DOHH2 (cell line): ENCODE results near the gene MGAT5.

Experiments used
- H3F3A ChIP-seq: fragments of 200-600 bp; sonication (generic), shearing (Covaris generic); 2 replicates; pipeline ENCODE4 v1.6.0; 2016; ENCODE audit warnings: antibody characterized with exemption, mild to moderate bottlenecking; ENCODE audit not compliant: control insufficient read depth, insufficient read depth
- H3K27ac ChIP-seq: fragments of 200-600 bp; sonication (generic); 2 replicates; pipeline ENCODE4 v1.5.1; 2014; ENCODE audit warnings: low read depth, mild to moderate bottlenecking, low read length, moderate library complexity
- H3K27me3 ChIP-seq: fragments of 200-600 bp; sonication (generic); 2 replicates; pipeline ENCODE4 v1.6.1; 2014; ENCODE audit warnings: mild to moderate bottlenecking, low read length, mixed read lengths; ENCODE audit not compliant: control insufficient read depth
- H3K36me3 ChIP-seq: fragments of 200-600 bp; sonication (generic); 2 replicates; pipeline ENCODE4 v1.6.1; 2014; ENCODE audit warnings: mild to moderate bottlenecking, low read length, moderate library complexity, mixed read lengths; ENCODE audit not compliant: control insufficient read depth
- H3K4me1 ChIP-seq: fragments of 200-600 bp; sonication (generic); 2 replicates; pipeline ENCODE4 v1.6.1; 2014; ENCODE audit warnings: mild to moderate bottlenecking, low read length, mixed read lengths; ENCODE audit not compliant: control insufficient read depth
- H3K4me2 ChIP-seq: fragments of 200-600 bp; sonication (generic); 2 replicates; pipeline ENCODE4 v1.6.0; 2014; ENCODE audit warnings: mild to moderate bottlenecking, low read length, moderate library complexity
- H3K4me3 ChIP-seq: fragments of 200-600 bp; sonication (generic); 2 replicates; pipeline ENCODE4 v1.5.1; 2014; ENCODE audit warnings: mild to moderate bottlenecking, low read length, mixed read lengths
- H3K79me2 ChIP-seq: fragments of 200-600 bp; sonication (generic); 2 replicates; pipeline ENCODE4 v1.6.1; 2014; ENCODE audit warnings: mild to moderate bottlenecking, low read length, mixed read lengths; ENCODE audit not compliant: control insufficient read depth
- H3K9me2 ChIP-seq: fragments of 200-600 bp; sonication (generic); replicated peaks from 2 replicates; pipeline ENCODE4 v1.6.1; 2014; ENCODE audit warnings: mild to moderate bottlenecking, low read length, mixed read lengths; ENCODE audit not compliant: control insufficient read depth
- H3K9me3 ChIP-seq: fragments of 200-600 bp; sonication (generic); 2 replicates; pipeline ENCODE4 v1.6.1; 2014; ENCODE audit warnings: antibody characterized with exemption, low read length, mixed read lengths; ENCODE audit not compliant: control insufficient read depth, insufficient read depth
- H4K20me1 ChIP-seq: fragments of 200-600 bp; sonication (generic); 2 replicates; pipeline ENCODE4 v1.6.0; 2014; ENCODE audit warnings: low read depth, mild to moderate bottlenecking, antibody characterized with exemption, low read length, moderate library complexity; ENCODE audit not compliant: control insufficient read depth, insufficient read depth
- EZH2phosphoT487 ChIP-seq: fragments of 200-600 bp; sonication (generic); IDR thresholded peaks from 2 replicates; pipeline ENCODE4 v1.6.1; 2017; ENCODE audit warnings: borderline replicate concordance, mild to moderate bottlenecking, antibody characterized with exemption, low read length, moderate library complexity, mixed read lengths
- TF ChIP-seq, protein P1 (sequence below): fragments of 200-600 bp; sonication (generic); IDR thresholded peaks from one replicate; pipeline ENCODE4 v1.5.1; 2014; ENCODE audit warnings: antibody characterized with exemption, mild to moderate bottlenecking, low read depth, low read length; ENCODE audit not compliant: poor library complexity, severe bottlenecking

MGAT5 gene

GRCh38 chr2:134482131-134482723 is 228.4 kb downstream of the MGAT5 start:
- no peaks in the 10 kb centered on the region for H3K79me2 ChIP-seq
- no peaks in the 10 kb centered on the region for H4K20me1 ChIP-seq
- H3K9me2 ChIP-seq: no peaks in the 10 kb centered on the region
- H3K27me3 ChIP-seq: no peaks in the 10 kb centered on the region
- H3K9me3 ChIP-seq: no peaks in the 10 kb centered on the region
- H3K27ac ChIP-seq: no peak overlapping the region
- TF ChIP-seq, protein P1, sequence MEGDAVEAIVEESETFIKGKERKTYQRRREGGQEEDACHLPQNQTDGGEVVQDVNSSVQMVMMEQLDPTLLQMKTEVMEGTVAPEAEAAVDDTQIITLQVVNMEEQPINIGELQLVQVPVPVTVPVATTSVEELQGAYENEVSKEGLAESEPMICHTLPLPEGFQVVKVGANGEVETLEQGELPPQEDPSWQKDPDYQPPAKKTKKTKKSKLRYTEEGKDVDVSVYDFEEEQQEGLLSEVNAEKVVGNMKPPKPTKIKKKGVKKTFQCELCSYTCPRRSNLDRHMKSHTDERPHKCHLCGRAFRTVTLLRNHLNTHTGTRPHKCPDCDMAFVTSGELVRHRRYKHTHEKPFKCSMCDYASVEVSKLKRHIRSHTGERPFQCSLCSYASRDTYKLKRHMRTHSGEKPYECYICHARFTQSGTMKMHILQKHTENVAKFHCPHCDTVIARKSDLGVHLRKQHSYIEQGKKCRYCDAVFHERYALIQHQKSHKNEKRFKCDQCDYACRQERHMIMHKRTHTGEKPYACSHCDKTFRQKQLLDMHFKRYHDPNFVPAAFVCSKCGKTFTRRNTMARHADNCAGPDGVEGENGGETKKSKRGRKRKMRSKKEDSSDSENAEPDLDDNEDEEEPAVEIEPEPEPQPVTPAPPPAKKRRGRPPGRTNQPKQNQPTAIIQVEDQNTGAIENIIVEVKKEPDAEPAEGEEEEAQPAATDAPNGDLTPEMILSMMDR: no peak
- no peak for TF ChIP-seq EZH2phosphoT487
- no peak overlapping the region for H3K4me2 ChIP-seq
- H3K4me1 ChIP-seq: no peaks in the 10 kb centered on the region
- no peaks in the 10 kb centered on the region for H3F3A ChIP-seq
- no peaks in the 10 kb centered on the region for H3K36me3 ChIP-seq
- no peak overlapping the region for H3K4me3 ChIP-seq

DNA sequence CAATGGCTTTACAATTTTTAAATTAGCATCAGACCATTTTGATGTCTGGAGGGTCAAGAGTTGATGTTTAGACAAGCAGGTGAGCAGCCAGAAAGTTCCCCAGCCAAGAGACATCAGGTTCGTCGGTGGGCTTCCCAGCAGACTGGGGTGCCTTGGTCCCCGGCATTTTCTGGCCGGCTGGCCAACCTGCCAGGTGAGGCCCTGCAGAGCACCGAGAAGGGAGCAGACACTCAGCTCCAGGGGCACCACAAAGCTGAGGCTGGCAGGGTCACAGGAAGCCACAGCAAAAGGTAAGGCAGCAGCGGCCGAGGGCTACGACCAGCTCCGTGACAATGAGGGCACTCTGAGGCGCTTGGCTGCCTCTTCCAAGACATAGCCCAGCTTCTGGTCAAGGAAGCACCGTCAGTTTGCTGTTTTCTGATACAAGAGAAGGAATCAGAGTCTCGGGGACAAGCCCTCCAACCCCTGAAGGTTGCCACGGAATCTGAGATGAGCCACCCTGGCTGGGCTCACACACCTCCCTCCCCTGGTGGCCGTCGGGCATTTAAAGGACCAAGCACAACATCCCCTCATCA is 229.0 kb downstream of the MGAT5 start:
- H3K4me3 ChIP-seq: no peak overlapping the region
- no peaks in the 10 kb centered on the region for H3K4me1 ChIP-seq
- no peaks in the 10 kb centered on the region for H3K9me3 ChIP-seq
- H3F3A ChIP-seq: no peaks in the 10 kb centered on the region
- H4K20me1 ChIP-seq: no peaks in the 10 kb centered on the region
- no peaks in the 10 kb centered on the region for H3K79me2 ChIP-seq
- no peaks in the 10 kb centered on the region for H3K27me3 ChIP-seq
- H3K36me3 ChIP-seq: no peaks in the 10 kb centered on the region
- no peak overlapping the region for H3K4me2 ChIP-seq
- no peak for TF ChIP-seq EZH2phosphoT487
- TF ChIP-seq, protein P1: no peak
- H3K9me2 ChIP-seq: no peaks in the 10 kb centered on the region
- H3K27ac ChIP-seq: no peak overlapping the region

- no peak overlapping the region for H3K27ac ChIP-seq
- 0 out of 2 replicates have a peak, but pooled peaks cover 3% of the 10 kb centered on the region for H3K27me3 ChIP-seq
- H3F3A ChIP-seq: no peaks in the 10 kb centered on the region
- no peak overlapping the region for H3K4me3 ChIP-seq
- no peaks in the 10 kb centered on the region for H4K20me1 ChIP-seq
- no peaks in the 10 kb centered on the region for H3K9me3 ChIP-seq
- no peaks in the 10 kb centered on the region for H3K79me2 ChIP-seq
- H3K36me3 ChIP-seq: no peaks in the 10 kb centered on the region
- no peak overlapping the region for H3K4me2 ChIP-seq
- no peaks in the 10 kb centered on the region for H3K9me2 ChIP-seq
- TF ChIP-seq, protein P1: no peak
- TF ChIP-seq EZH2phosphoT487: no peak
- H3K4me1 ChIP-seq: peaks cover 6% of the 10 kb centered on the region
These were observed 236.0 kb downstream of the MGAT5 start for GRCh38 chr2:134489732-134490384.
